ENCODE measurements around the gene GABRB1.

GRCh38 chr4:47122592-47123291 is 91.4 kb downstream of the GABRB1 start:
- TF ChIP-seq CTCF (IDR thresholded peaks at IDR 0.05) (peak; percentile 78), EZH2 (IDR thresholded peaks at IDR 0.05; ENCODE audit: borderline replicate concordance, insufficient read depth, low read depth, low read length, poor library complexity, severe bottlenecking) (no peak)

Data from B cell (primary cell).